KMS-11 (cell line): ENCODE measurements around the gene YY1AP1.
"Not testable (repeated sequence)": the region's sequence is repeated elsewhere in the genome, so short reads cannot be mapped to it uniquely, and the experiment has no call there.

ENCODE experiments used
- H2AFZ ChIP-seq: fragments of 200-600 bp; sonication (generic); 2 replicates; pipeline ENCODE4 v1.6.1; 2016; ENCODE audit warnings: antibody characterized with exemption, mixed run types, low read depth
- H3K27ac ChIP-seq: fragments of 200-600 bp; sonication (generic); 2 replicates; pipeline ENCODE4 v1.6.1; 2016; ENCODE audit warnings: mild to moderate bottlenecking, mixed run types
- H3K27me3 ChIP-seq: fragments of 200-600 bp; sonication (generic); 2 replicates; pipeline ENCODE4 v1.6.1; 2017; ENCODE audit warnings: mild to moderate bottlenecking, low read depth, mixed run types, moderate library complexity; ENCODE audit not compliant: insufficient read depth
- H3K36me3 ChIP-seq: fragments of 200-600 bp; sonication (generic); 2 replicates; pipeline ENCODE4 v1.6.1; 2017; ENCODE audit warnings: mild to moderate bottlenecking, mixed run types; ENCODE audit not compliant: insufficient read depth
- H3K4me1 ChIP-seq: fragments of 200-600 bp; sonication (generic); 2 replicates; pipeline ENCODE4 v1.6.1; 2016; ENCODE audit warnings: mild to moderate bottlenecking, low read depth, mixed run types; ENCODE audit not compliant: poor library complexity, severe bottlenecking
- H3K4me2 ChIP-seq: fragments of 200-600 bp; sonication (generic); 2 replicates; pipeline ENCODE4 v1.7.0; 2016; ENCODE audit warnings: mild to moderate bottlenecking, mixed run types
- H3K4me3 ChIP-seq: fragments of 200-600 bp; sonication (generic); IDR thresholded peaks from 2 replicates; pipeline ENCODE4 v1.6.1; 2017; ENCODE audit warnings: low read depth, low read length, mixed read lengths; ENCODE audit not compliant: insufficient read depth
- H3K79me2 ChIP-seq: fragments of 200-600 bp; sonication (generic); 2 replicates; pipeline ENCODE4 v1.6.1; 2016; ENCODE audit warnings: low read depth, mixed run types; ENCODE audit not compliant: insufficient read depth
- H3K9ac ChIP-seq: fragments of 200-600 bp; sonication (generic); 2 replicates; pipeline ENCODE4 v1.6.1; 2016; ENCODE audit warnings: mild to moderate bottlenecking, mixed run types
- H4K20me1 ChIP-seq: fragments of 200-600 bp; sonication (generic); 2 replicates; pipeline ENCODE4 v1.6.1; 2016; ENCODE audit warnings: mild to moderate bottlenecking, mixed run types; ENCODE audit not compliant: insufficient read depth
- TF ChIP-seq, protein P1 (sequence below): fragments of 200-600 bp; sonication (generic); conservative IDR thresholded peaks from 2 replicates; pipeline ENCODE4 v1.6.1; 2017; ENCODE audit warnings: low read depth, mild to moderate bottlenecking, antibody characterized with exemption, low read length, moderate library complexity, mixed read lengths

YY1AP1 gene

DNA sequence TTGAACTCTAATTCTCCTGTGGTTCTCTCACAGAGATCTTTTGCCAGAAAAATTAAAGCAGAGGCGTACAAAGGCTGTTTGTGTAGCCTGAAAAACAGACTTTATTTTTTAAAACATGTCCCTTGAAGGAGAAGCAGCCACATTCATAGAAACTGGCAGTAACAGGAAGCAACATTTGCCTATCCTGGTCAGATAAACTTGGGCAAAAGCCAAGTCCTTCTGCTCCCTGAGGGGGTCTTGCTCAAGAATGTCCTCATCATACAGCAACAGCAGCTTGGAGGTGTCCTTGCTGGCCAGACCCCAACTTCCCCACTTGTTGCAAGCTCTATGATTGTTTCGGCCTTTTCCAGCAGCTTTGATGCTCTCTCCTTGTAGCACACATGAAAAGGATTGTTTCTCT, 42.3 kb downstream of the YY1AP1 start:
- Histone ChIP-seq H3K4me3 (no peak overlapping the region), H3K27ac (no peak overlapping the region), H3K36me3 (no peaks in the 10 kb centered on the region), H3K4me1 (no peaks in the 10 kb centered on the region), H3K27me3 (no peaks in the 10 kb centered on the region; the same call in 1 of the 2 replicates), H4K20me1 (no peaks in the 10 kb centered on the region), H3K9ac (no peak overlapping the region), H3K79me2 (no peaks in the 10 kb centered on the region), H2AFZ (no peak overlapping the region), H3K4me2 (no peak overlapping the region)
- TF ChIP-seq, protein P1, sequence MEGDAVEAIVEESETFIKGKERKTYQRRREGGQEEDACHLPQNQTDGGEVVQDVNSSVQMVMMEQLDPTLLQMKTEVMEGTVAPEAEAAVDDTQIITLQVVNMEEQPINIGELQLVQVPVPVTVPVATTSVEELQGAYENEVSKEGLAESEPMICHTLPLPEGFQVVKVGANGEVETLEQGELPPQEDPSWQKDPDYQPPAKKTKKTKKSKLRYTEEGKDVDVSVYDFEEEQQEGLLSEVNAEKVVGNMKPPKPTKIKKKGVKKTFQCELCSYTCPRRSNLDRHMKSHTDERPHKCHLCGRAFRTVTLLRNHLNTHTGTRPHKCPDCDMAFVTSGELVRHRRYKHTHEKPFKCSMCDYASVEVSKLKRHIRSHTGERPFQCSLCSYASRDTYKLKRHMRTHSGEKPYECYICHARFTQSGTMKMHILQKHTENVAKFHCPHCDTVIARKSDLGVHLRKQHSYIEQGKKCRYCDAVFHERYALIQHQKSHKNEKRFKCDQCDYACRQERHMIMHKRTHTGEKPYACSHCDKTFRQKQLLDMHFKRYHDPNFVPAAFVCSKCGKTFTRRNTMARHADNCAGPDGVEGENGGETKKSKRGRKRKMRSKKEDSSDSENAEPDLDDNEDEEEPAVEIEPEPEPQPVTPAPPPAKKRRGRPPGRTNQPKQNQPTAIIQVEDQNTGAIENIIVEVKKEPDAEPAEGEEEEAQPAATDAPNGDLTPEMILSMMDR: no peak

DNA sequence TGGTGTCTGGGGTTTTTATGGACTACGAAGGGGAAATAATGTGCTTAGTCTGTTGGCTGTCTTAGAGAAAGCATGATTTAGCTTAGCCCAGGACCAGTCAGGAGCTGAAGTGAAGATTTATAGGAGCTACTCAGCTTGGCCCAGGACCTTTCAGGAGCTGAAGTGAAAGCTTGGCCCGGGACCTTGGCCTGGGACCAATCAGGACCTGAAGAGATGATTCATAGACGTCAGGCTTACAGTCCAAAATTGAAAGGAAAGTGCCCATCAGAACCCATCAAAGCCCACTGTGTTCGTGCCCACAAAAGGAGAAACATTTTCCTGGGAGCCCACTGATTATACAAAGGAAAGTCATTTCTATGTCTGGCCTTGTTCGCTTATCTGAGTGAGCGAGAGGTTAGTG, 42.9 kb downstream of the YY1AP1 start:
- no peak overlapping the region for H3K4me2 ChIP-seq
- H3K36me3 ChIP-seq: no peaks in the 10 kb centered on the region
- no peak overlapping the region for H3K9ac ChIP-seq
- no peaks in the 10 kb centered on the region for H4K20me1 ChIP-seq
- H3K27ac ChIP-seq: no peak overlapping the region
- H2AFZ ChIP-seq: no peak overlapping the region
- H3K79me2 ChIP-seq: no peaks in the 10 kb centered on the region
- no peak overlapping the region for H3K4me3 ChIP-seq
- H3K4me1 ChIP-seq: no peaks in the 10 kb centered on the region
- TF ChIP-seq, protein P1: no peak
- H3K27me3 ChIP-seq: no peaks in the 10 kb centered on the region

DNA sequence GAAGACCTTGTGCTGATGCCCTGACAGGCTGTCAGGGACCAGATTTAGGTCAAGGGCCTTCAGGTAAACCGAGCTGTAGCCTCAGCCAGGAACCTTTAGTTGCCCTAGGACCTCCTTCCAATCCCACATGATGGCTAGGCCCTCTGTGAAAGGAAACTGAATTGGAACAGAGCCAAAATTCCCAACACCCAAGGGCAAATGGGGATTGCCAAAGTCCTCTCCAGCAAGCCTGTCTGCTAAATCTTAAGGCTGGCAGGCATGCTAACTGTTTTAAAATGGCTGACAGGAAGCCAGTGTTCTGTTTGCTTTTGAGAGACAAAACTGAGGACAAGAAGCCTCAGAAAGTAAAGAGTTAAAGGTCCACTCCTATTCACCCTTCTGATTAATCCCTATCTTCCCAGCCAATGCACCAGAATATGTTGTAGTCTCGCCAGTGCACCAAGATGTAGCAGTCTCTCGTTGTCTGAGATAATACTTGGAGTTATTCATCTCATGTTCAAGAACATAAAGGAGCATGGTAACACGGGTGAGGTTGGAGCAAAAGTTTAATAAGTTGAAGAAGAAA, 43.5 kb downstream of the YY1AP1 start:
- no peaks in the 10 kb centered on the region for H3K27me3 ChIP-seq
- H3K4me2 ChIP-seq: no peak overlapping the region
- TF ChIP-seq, protein P1: no peak
- H3K27ac ChIP-seq: no peak overlapping the region
- H4K20me1 ChIP-seq: no peaks in the 10 kb centered on the region
- no peak overlapping the region for H3K9ac ChIP-seq
- no peaks in the 10 kb centered on the region for H3K36me3 ChIP-seq
- H3K4me1 ChIP-seq: no peaks in the 10 kb centered on the region
- no peak overlapping the region for H3K4me3 ChIP-seq
- no peak overlapping the region for H2AFZ ChIP-seq
- H3K79me2 ChIP-seq: no peaks in the 10 kb centered on the region

DNA sequence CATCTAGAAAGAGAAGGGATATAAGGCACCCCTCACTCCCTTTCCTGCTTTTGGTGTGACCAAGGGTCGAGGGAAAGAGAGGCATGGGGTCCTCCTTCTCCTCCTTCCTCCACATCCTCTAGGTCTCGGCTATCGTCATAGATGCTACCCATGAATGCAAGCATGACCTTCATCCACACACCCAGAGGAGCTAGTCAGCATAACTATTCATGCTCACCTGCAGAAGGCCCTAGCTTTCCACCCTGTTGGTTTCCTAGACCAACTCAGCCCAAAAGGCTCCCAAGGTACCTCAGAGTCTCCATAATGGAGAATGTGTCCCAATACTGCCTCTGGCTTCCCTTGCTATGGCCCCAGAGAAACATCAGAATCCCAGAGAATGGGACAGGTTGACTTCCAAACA, 45.3 kb downstream of the YY1AP1 start:
- no peaks in the 10 kb centered on the region for H3K36me3 ChIP-seq
- H3K4me3 ChIP-seq: no peak overlapping the region
- no peaks in the 10 kb centered on the region for H3K4me1 ChIP-seq
- H4K20me1 ChIP-seq: no peaks in the 10 kb centered on the region
- TF ChIP-seq, protein P1: no peak
- no peaks in the 10 kb centered on the region for H3K79me2 ChIP-seq
- no peak overlapping the region for H3K9ac ChIP-seq
- H3K27ac ChIP-seq: no peak overlapping the region
- no peak overlapping the region for H3K4me2 ChIP-seq
- no peak overlapping the region for H2AFZ ChIP-seq
- no peaks in the 10 kb centered on the region for H3K27me3 ChIP-seq

DNA sequence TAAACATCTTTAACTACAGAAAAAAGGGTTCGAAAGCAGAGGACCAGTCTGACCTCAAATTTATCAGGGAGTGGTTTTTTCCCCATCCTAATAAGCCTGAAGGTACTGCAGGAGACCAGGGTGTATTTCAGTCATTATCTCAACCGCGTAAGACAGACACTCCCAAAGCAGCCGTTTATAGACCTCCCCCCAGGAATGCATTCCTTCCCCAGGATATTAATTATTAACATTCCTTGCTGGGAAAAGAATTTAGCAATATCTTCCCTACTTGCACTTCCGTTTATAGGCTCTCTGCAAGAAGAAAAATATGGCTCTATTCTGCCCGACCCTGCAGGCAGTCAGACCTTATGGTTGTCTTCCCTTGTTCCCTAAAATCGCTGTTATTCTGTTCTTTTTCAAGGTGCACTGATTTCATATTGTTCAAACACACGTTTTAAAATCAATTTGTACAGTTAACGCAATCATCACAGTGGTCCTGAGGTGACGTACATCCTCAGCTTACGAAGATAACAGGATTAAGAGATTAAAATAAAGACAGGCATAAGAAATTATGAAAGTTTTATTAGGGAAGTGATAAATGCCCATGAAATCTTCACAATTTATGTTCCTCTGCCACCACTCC, 45.9 kb downstream of the YY1AP1 start:
- not testable (repeated sequence) for H3K9ac ChIP-seq, H3K4me3 ChIP-seq, H3K4me2 ChIP-seq, H4K20me1 ChIP-seq, H2AFZ ChIP-seq, H3K27me3 ChIP-seq, H3K36me3 ChIP-seq, H3K27ac ChIP-seq, H3K4me1 ChIP-seq, H3K79me2 ChIP-seq
